IMR-90 (cell line): ENCODE measurements around the gene OSBPL3. TPM values are rescaled to one million over a fixed set of nuclear protein-coding genes. Genes with fewer than 3 reads are reported as not detected.

Experiments
- ATAC-seq: fragments of 200-7000 bp; cut with Tn5 transposase; 2 replicates; pipeline ENCODE4 v1.9.1; 2020; ENCODE audit warnings: low read depth, mild to moderate bottlenecking, moderate library complexity
- BruUV-seq: library from RNA; stranded (reverse); fragments of 400-500 nt; replicated peaks from 2 replicates; lab custom pipeline; 2021; lab: Mats Ljungman, UMichigan
- CTCF ChIA-PET: fragments of 300-600 bp; formaldehyde crosslinking; extraction: SDS; loops from one replicate; lab custom pipeline; 2021; ENCODE audit warnings: antibody characterized with exemption; lab: Yijun Ruan, JAX
- POLR2A ChIA-PET: fragments of 300-600 bp; sonication (Branson Sonifier 250); formaldehyde crosslinking; loops from one replicate; lab custom pipeline; 2022; ENCODE audit warnings: antibody characterized with exemption; ENCODE audit not compliant: unreplicated experiment; lab: Charles Lee
- DNase-seq: peaks from one replicate; pipeline ENCODE4 v3.0.0; 2013
- H2AFZ ChIP-seq: replicated peaks from 2 replicates; pipeline ENCODE3; 2013; ENCODE audit warnings: low read length, mild to moderate bottlenecking; ENCODE audit not compliant: poor library complexity
- H2AK5ac ChIP-seq: 2 replicates; pipeline ENCODE4 v1.6.1; 2013; ENCODE audit warnings: low read depth, low read length, inconsistent platforms
- H2AK9ac ChIP-seq: replicated peaks from 2 replicates; pipeline ENCODE3; 2013; ENCODE audit warnings: mild to moderate bottlenecking, low read depth, low read length, moderate library complexity; ENCODE audit not compliant: poor library complexity
- H2BK120ac ChIP-seq: 2 replicates; pipeline ENCODE4 v1.6.1; 2013; ENCODE audit warnings: low read depth, low read length, inconsistent platforms
- H2BK15ac ChIP-seq: 3 replicates; pipeline ENCODE4 v1.6.1; 2013; ENCODE audit warnings: low read depth, low read length, inconsistent platforms
- H2BK20ac ChIP-seq: 2 replicates; pipeline ENCODE4 v1.6.1; 2013; ENCODE audit warnings: low read depth, mild to moderate bottlenecking, inconsistent platforms, low read length, moderate library complexity
- H2BK5ac ChIP-seq: 2 replicates; pipeline ENCODE4 v1.6.1; 2013; ENCODE audit warnings: mild to moderate bottlenecking, low read depth, low read length, inconsistent platforms; ENCODE audit not compliant: poor library complexity, severe bottlenecking
- H3K14ac ChIP-seq: replicated peaks from 2 replicates; pipeline ENCODE4 v1.6.1; 2013; ENCODE audit warnings: low read depth, low read length, inconsistent platforms
- H3K18ac ChIP-seq: 2 replicates; pipeline ENCODE4 v1.6.1; 2013; ENCODE audit warnings: low read depth, low read length, control low read depth
- H3K23ac ChIP-seq: 2 replicates; pipeline ENCODE4 v1.6.1; 2013; ENCODE audit warnings: low read depth, low read length, inconsistent platforms
- H3K27ac ChIP-seq: 2 replicates; pipeline ENCODE4 v1.5.1; 2013; ENCODE audit warnings: mild to moderate bottlenecking, control low read depth, low read length; ENCODE audit not compliant: insufficient read depth
- H3K27me3 ChIP-seq: 2 replicates; pipeline ENCODE4 v1.6.1; 2013; ENCODE audit warnings: low read length; ENCODE audit not compliant: control insufficient read depth, insufficient read depth
- H3K36me3 ChIP-seq: 2 replicates; pipeline ENCODE4 v1.6.1; 2013; ENCODE audit warnings: low read length, mixed read lengths; ENCODE audit not compliant: control insufficient read depth, insufficient read depth
- H3K4ac ChIP-seq: 2 replicates; pipeline ENCODE4 v1.6.1; 2013; ENCODE audit warnings: low read depth, low read length, inconsistent platforms
- H3K4me1 ChIP-seq: 2 replicates; pipeline ENCODE4 v1.6.1; 2013; ENCODE audit warnings: low read length, mixed read lengths; ENCODE audit not compliant: control insufficient read depth, insufficient read depth
- H3K4me2 ChIP-seq: 2 replicates; pipeline ENCODE4 v1.6.1; 2013; ENCODE audit warnings: low read depth, mild to moderate bottlenecking, control low read depth, low read length, moderate library complexity
- H3K4me3 ChIP-seq: 2 replicates; pipeline ENCODE4 v1.5.1; 2013; ENCODE audit warnings: low read depth, mild to moderate bottlenecking, control low read depth, low read length, moderate library complexity; ENCODE audit not compliant: insufficient read depth
- H3K56ac ChIP-seq: 2 replicates; pipeline ENCODE4 v1.6.1; 2013; ENCODE audit warnings: low read length, inconsistent platforms; ENCODE audit not compliant: insufficient read depth; ENCODE audit errors: extremely low read depth
- H3K79me1 ChIP-seq, 2 experiments: 2 replicates each; pipeline ENCODE4 v1.6.1; 2013; ENCODE audit warnings: low read length in 2 of 2, inconsistent platforms in 1 of 2, low read depth in 1 of 2
- H3K9ac ChIP-seq: 2 replicates; pipeline ENCODE4 v1.6.1; 2013; ENCODE audit warnings: low read depth, low read length, control low read depth
- H3K9me1 ChIP-seq: 2 replicates; pipeline ENCODE4 v1.6.1; 2013; ENCODE audit warnings: low read length, inconsistent platforms; ENCODE audit not compliant: insufficient read depth
- H3K9me3 ChIP-seq: 2 replicates; pipeline ENCODE4 v1.6.1; 2013; ENCODE audit warnings: low read length; ENCODE audit not compliant: control insufficient read depth, insufficient read depth
- H4K20me1 ChIP-seq: 2 replicates; pipeline ENCODE4 v1.6.1; 2013; ENCODE audit warnings: low read length, inconsistent platforms; ENCODE audit not compliant: insufficient read depth
- H4K5ac ChIP-seq: 2 replicates; pipeline ENCODE4 v1.6.1; 2013; ENCODE audit warnings: mild to moderate bottlenecking, low read depth, low read length, control low read depth
- H4K8ac ChIP-seq, 2 experiments: 2 replicates each; pipeline ENCODE4 v1.6.1; 2013; ENCODE audit warnings: low read depth in 2 of 2, low read length in 2 of 2, control low read depth in 1 of 2, inconsistent platforms in 1 of 2
- H4K91ac ChIP-seq: 2 replicates; pipeline ENCODE4 v1.6.1; 2013; ENCODE audit warnings: low read depth, low read length, inconsistent platforms; ENCODE audit not compliant: insufficient read depth
- BHLHE40 ChIP-seq: fragments of 150-350 bp; IDR thresholded peaks from 2 replicates; pipeline ENCODE4 v1.6.1; 2016; ENCODE audit warnings: mild to moderate bottlenecking, low read depth, low read length
- CEBPB ChIP-seq: IDR thresholded peaks from 2 replicates; pipeline ENCODE4 v1.6.1; 2012; ENCODE audit warnings: low read depth, low read length, improper control_type of control experiment
- CTCF ChIP-seq: conservative IDR thresholded peaks from 2 replicates; pipeline ENCODE4 v1.5.1; 2012; ENCODE audit warnings: mild to moderate bottlenecking, low read depth, low read length, improper control_type of control experiment
- MAFK ChIP-seq: IDR thresholded peaks from 2 replicates; pipeline ENCODE4 v1.6.1; 2012; ENCODE audit warnings: low read depth, low read length, improper control_type of control experiment
- MAZ ChIP-seq: IDR thresholded peaks from 2 replicates; pipeline ENCODE4 v1.6.1; 2012; ENCODE audit warnings: low read depth, mild to moderate bottlenecking, low read length, improper control_type of control experiment, moderate library complexity, borderline replicate concordance
- MXI1 ChIP-seq: IDR thresholded peaks from 2 replicates; pipeline ENCODE4 v1.6.1; 2012; ENCODE audit warnings: low read depth, mild to moderate bottlenecking, low read length, moderate library complexity, borderline replicate concordance
- POLR2A ChIP-seq: IDR thresholded peaks from 2 replicates; pipeline ENCODE4 v1.6.1; 2012; ENCODE audit warnings: mild to moderate bottlenecking, low read depth, low read length
- RFX5 ChIP-seq: IDR thresholded peaks from 2 replicates; pipeline ENCODE4 v1.8.0; 2012; ENCODE audit warnings: low read depth, mild to moderate bottlenecking, low read length, moderate library complexity
- SMC3 ChIP-seq: fragments of 150-350 bp; IDR thresholded peaks from 2 replicates; pipeline ENCODE4 v1.6.1; 2016; ENCODE audit warnings: low read depth, mild to moderate bottlenecking, antibody characterized with exemption, low read length, moderate library complexity
- WGBS, 2 experiments: methylation state at CpG; one replicate each; pipeline versions ENCODE4 v1.1.5 to v1.1.7; 2013; ENCODE audit warnings: missing lambda C conversion rate in 2 of 2; ENCODE audit not compliant: insufficient read length in 1 of 2; ENCODE audit errors: extremely low coverage in 2 of 2; 5-methylcytosine and 5-hydroxymethylcytosine counted together
- dilution Hi-C: fragments of 300-500 bp; cut with HindIII; formaldehyde crosslinking; loops from one replicate; pipeline ENCODE4 v1.14.3; 2018; ENCODE audit warnings: low sequenced_read_pairs; ENCODE audit not compliant: unreplicated experiment
- in situ Hi-C: fragments of 300-500 bp; cut with MboI; formaldehyde crosslinking; loops from 3 replicates; pipeline ENCODE4 v1.14.3; 2019; ENCODE audit warnings: low sequenced_read_pairs, inconsistent platforms, mixed read lengths
- intact Hi-C: fragments of 100-400 bp; cut with micrococcal nuclease; formaldehyde crosslinking; loops from 2 replicates; pipeline ENCODE4 v1.10.0; 2022
- polyA plus RNA-seq, 3 experiments: library from polyadenylated mRNA; depleted of rRNA; stranded (reverse); fragments of >200 nt; gene quantifications; 2 replicates each; pipeline ENCODE4 v1.2.3, GENCODE V29; 2012; ENCODE audit warnings: low replicate concordance in 1 of 3
- total RNA-seq: library from RNA; depleted of rRNA; stranded (reverse); fragments of >200 nt; gene quantifications from 2 replicates; pipeline ENCODE4 v1.2.3, GENCODE V29; 2012
- TF ChIP-seq, protein P1 (sequence below): fragments of 150-350 bp; IDR thresholded peaks from 2 replicates; pipeline ENCODE4 v1.6.1; 2017; ENCODE audit warnings: mild to moderate bottlenecking, antibody characterized with exemption, low read length, low read depth

The OSBPL3 gene
- total and polyA plus RNA-seq, 2 of the 4 experiments (the other 2 are of a cell fraction), result 18.0 to 29.9 TPM

DNA sequence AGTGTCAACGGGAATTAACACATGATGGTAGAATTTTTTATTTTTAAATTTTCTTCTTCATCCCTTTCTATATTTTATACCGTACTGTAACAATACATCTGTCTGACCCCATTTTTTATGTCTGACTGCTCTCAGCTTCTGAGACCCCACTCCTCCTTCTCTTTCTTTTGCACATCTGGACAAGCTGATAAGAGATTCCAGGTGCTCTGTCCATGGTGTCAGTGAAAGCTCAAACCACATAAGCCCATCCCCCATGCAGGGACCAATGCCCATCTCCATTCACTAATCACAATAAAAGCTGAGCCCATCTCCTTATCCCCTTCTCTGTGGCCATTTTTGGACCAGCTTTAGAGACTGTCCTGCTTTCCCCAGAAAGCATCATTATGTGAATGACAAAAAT is 231.5 kb downstream of the OSBPL3 start:
- H3K79me1 ChIP-seq, result peaks cover 31 to 72% of the 10 kb centered on the region in 2 experiments
- CTCF ChIA-PET, result no interaction called here
- dilution Hi-C loops (no loop called here), intact Hi-C loops (no loop called here), in situ Hi-C loops (no loop called here)
- H3K4me1 ChIP-seq, result peaks cover 11% of the 10 kb centered on the region
- no peaks in the 10 kb centered on the region for H3K9me3 ChIP-seq
- no peak overlapping the region for H4K8ac ChIP-seq
- H3K27ac ChIP-seq, result no peak overlapping the region
- BruUV-seq, result no TSS peak
- H3K18ac ChIP-seq, result no peak overlapping the region
- ATAC-seq, result no peak
- H3K23ac ChIP-seq, result no peak overlapping the region
- H2AFZ ChIP-seq, result no peak overlapping the region
- H4K20me1 ChIP-seq, result no peaks in the 10 kb centered on the region
- no peak overlapping the region for H2BK5ac ChIP-seq
- H2BK20ac ChIP-seq, result no peak overlapping the region
- H3K4me2 ChIP-seq, result no peak overlapping the region
- DNase-seq, result no peak
- POLR2A ChIA-PET, result no interaction called here
- no peak overlapping the region for H2AK5ac ChIP-seq
- no peak overlapping the region for H2AK9ac ChIP-seq
- no peak overlapping the region for H2BK120ac ChIP-seq
- TF ChIP-seq SMC3, result no peak
- TF ChIP-seq MAFK, result no peak
- TF ChIP-seq, protein P1, sequence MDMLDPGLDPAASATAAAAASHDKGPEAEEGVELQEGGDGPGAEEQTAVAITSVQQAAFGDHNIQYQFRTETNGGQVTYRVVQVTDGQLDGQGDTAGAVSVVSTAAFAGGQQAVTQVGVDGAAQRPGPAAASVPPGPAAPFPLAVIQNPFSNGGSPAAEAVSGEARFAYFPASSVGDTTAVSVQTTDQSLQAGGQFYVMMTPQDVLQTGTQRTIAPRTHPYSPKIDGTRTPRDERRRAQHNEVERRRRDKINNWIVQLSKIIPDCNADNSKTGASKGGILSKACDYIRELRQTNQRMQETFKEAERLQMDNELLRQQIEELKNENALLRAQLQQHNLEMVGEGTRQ, result no peak
- TF ChIP-seq CTCF, result no peak
- TF ChIP-seq POLR2A, result no peak
- no peak for TF ChIP-seq CEBPB
- no peak for TF ChIP-seq MAZ
- no peak for TF ChIP-seq BHLHE40
- TF ChIP-seq MXI1, result no peak
- no peak for TF ChIP-seq RFX5
- peaks cover 16% of the 10 kb centered on the region for H3K36me3 ChIP-seq
- H3K9me1 ChIP-seq, result peaks cover 23% of the 10 kb centered on the region
- no peak overlapping the region for H2BK15ac ChIP-seq
- H3K9ac ChIP-seq, result no peak overlapping the region
- 0 out of 2 replicates have a peak overlapping the region, but pooled peaks have one; percentile 2 for H3K4ac ChIP-seq
- H3K14ac ChIP-seq, result no peak overlapping the region
- H3K56ac ChIP-seq, result no peak overlapping the region
- H3K4me3 ChIP-seq, result no peak overlapping the region
- no peak overlapping the region for H4K5ac ChIP-seq
- no peaks in the 10 kb centered on the region for H3K27me3 ChIP-seq
- H4K91ac ChIP-seq, result no peak overlapping the region
- 100% methylated on average over 1 of the region's 2 CpGs; no CpG with 5 or more reads in 1 of the 2 experiments for WGBS, 2 experiments
